OCI-LY7 (cell line): ENCODE data around the gene RAB15. TPM values are rescaled to one million over a fixed set of nuclear protein-coding genes. Genes with fewer than 3 reads are reported as not detected.
A peak's percentile ranks its signal among the peaks of the same experiment; 100 is the strongest.

ENCODE experiments used
- BruUV-seq: library from RNA; stranded (reverse); fragments of 400-500 nt; replicated peaks from 2 replicates; lab custom pipeline; 2021; lab: Mats Ljungman, UMichigan
- CTCF ChIA-PET: fragments of 300-600 bp; sonication (Branson Sonifier 250); formaldehyde crosslinking; loops from one replicate; lab custom pipeline; 2022; ENCODE audit warnings: antibody characterized with exemption; ENCODE audit not compliant: unreplicated experiment; lab: Charles Lee
- POLR2A ChIA-PET: fragments of 300-600 bp; sonication (Branson Sonifier 250); formaldehyde crosslinking; loops from one replicate; lab custom pipeline; 2022; ENCODE audit warnings: antibody characterized with exemption; lab: Charles Lee
- DNase-seq: peaks from one replicate; pipeline ENCODE4 v3.0.0-alpha.2; 2015; ENCODE audit warnings: low spot score
- H2AFZ ChIP-seq: fragments of 200-600 bp; sonication (generic), shearing (Covaris generic); 2 replicates; pipeline ENCODE4 v1.6.1; 2014; ENCODE audit warnings: mild to moderate bottlenecking, antibody characterized with exemption, low read length, moderate library complexity
- H3K27ac ChIP-seq: fragments of 200-600 bp; sonication (generic); 2 replicates; pipeline ENCODE4 v1.5.1; 2014; ENCODE audit warnings: mixed run types, low read depth, mild to moderate bottlenecking, moderate library complexity, low read length, inconsistent platforms; ENCODE audit not compliant: poor library complexity, severe bottlenecking
- H3K36me3 ChIP-seq: fragments of 200-600 bp; sonication (generic); 2 replicates; pipeline ENCODE4 v1.6.1; 2014; ENCODE audit warnings: mild to moderate bottlenecking, antibody characterized with exemption, low read length, moderate library complexity, mixed read lengths; ENCODE audit not compliant: insufficient read depth
- H3K4me1 ChIP-seq: fragments of 200-600 bp; sonication (generic); 2 replicates; pipeline ENCODE4 v1.5.1; 2014; ENCODE audit warnings: mild to moderate bottlenecking, low read length; ENCODE audit not compliant: insufficient read depth, poor library complexity, severe bottlenecking
- H3K4me2 ChIP-seq: fragments of 200-600 bp; sonication (generic); 2 replicates; pipeline ENCODE4 v1.6.1; 2014; ENCODE audit warnings: mild to moderate bottlenecking, low read length
- H3K4me3 ChIP-seq: fragments of 200-600 bp; sonication (generic); 2 replicates; pipeline ENCODE4 v1.5.1; 2014; ENCODE audit warnings: mild to moderate bottlenecking, low read depth, low read length; ENCODE audit not compliant: poor library complexity, severe bottlenecking
- H3K79me2 ChIP-seq: fragments of 200-600 bp; sonication (generic); 2 replicates; pipeline ENCODE4 v1.6.1; 2016; ENCODE audit warnings: low read depth, mild to moderate bottlenecking, low read length, moderate library complexity, mixed read lengths; ENCODE audit not compliant: insufficient read depth
- H3K9me2 ChIP-seq: fragments of 200-600 bp; sonication (generic); 2 replicates; pipeline ENCODE4 v1.6.1; 2016; ENCODE audit warnings: mild to moderate bottlenecking, low read length, mixed read lengths; ENCODE audit not compliant: insufficient read depth
- H3K9me3 ChIP-seq: fragments of 200-600 bp; sonication (generic); 2 replicates; pipeline ENCODE4 v1.6.1; 2014; ENCODE audit warnings: mild to moderate bottlenecking, mixed run types, low read length, mixed read lengths
- H4K20me1 ChIP-seq: fragments of 200-600 bp; sonication (generic); 2 replicates; pipeline ENCODE4 v1.6.1; 2014; ENCODE audit warnings: mild to moderate bottlenecking, antibody characterized with exemption, low read length, moderate library complexity, mixed read lengths; ENCODE audit not compliant: insufficient read depth
- EZH2phosphoT487 ChIP-seq: fragments of 200-600 bp; sonication (generic); IDR thresholded peaks from 2 replicates; pipeline ENCODE4 v1.6.1; 2018; ENCODE audit warnings: low read depth, borderline replicate concordance, mild to moderate bottlenecking, mixed run types, antibody characterized with exemption, low read length, moderate library complexity, mixed read lengths
- intact Hi-C: fragments of 100-400 bp; cut with micrococcal nuclease; formaldehyde crosslinking; loops from one replicate; pipeline ENCODE4 v1.10.0; 2022; ENCODE audit not compliant: unreplicated experiment
- total RNA-seq, 2 experiments: library from RNA; depleted of rRNA in 1 of 2; stranded (reverse); fragments of >200 nt in 1 of 2; shearing (Covaris generic) in 1 of 2; gene quantifications; 2 replicates each; pipeline ENCODE4 v1.2.3, GENCODE V29; 2014 to 2022
- TF ChIP-seq, protein P1 (sequence below): fragments of 200-600 bp; sonication (generic); conservative IDR thresholded peaks from 2 replicates; pipeline ENCODE4 v1.5.1; 2014; ENCODE audit warnings: mild to moderate bottlenecking, antibody characterized with exemption, low read length, moderate library complexity, mixed read lengths

RAB15 gene
- total RNA-seq, 2 experiments from 2014 or later, result 0.38 TPM; not detected in 1

GRCh38 chr14:64990939-64991338, 18.8 kb upstream of the RAB15 start:
- Histone ChIP-seq H4K20me1 (no peaks in the 10 kb centered on the region), H3K4me3 (no peak overlapping the region), H3K9me2 (no peaks in the 10 kb centered on the region), H3K36me3 (peaks cover 5% of the 10 kb centered on the region; the same call in 1 of the 2 replicates), H2AFZ (no peak overlapping the region), H3K4me2 (no peak overlapping the region), H3K4me1 (peaks cover 24% of the 10 kb centered on the region), H3K27ac (no peak overlapping the region), H3K9me3 (no peaks in the 10 kb centered on the region), H3K79me2 (peaks cover 21% of the 10 kb centered on the region; the same call in 1 of the 2 replicates)
- intact Hi-C loops, result no loop called here
- CTCF ChIA-PET, result no interaction called here
- TF ChIP-seq, protein P1, sequence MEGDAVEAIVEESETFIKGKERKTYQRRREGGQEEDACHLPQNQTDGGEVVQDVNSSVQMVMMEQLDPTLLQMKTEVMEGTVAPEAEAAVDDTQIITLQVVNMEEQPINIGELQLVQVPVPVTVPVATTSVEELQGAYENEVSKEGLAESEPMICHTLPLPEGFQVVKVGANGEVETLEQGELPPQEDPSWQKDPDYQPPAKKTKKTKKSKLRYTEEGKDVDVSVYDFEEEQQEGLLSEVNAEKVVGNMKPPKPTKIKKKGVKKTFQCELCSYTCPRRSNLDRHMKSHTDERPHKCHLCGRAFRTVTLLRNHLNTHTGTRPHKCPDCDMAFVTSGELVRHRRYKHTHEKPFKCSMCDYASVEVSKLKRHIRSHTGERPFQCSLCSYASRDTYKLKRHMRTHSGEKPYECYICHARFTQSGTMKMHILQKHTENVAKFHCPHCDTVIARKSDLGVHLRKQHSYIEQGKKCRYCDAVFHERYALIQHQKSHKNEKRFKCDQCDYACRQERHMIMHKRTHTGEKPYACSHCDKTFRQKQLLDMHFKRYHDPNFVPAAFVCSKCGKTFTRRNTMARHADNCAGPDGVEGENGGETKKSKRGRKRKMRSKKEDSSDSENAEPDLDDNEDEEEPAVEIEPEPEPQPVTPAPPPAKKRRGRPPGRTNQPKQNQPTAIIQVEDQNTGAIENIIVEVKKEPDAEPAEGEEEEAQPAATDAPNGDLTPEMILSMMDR, result no peak
- TF ChIP-seq EZH2phosphoT487, result no peak
- BruUV-seq, result no TSS peak
- no peak for DNase-seq
- POLR2A ChIA-PET, result interaction anchor here (0.6 kb wide), 1 partner anchor 1228 kb away, joined by 3 read pairs; no protein-coding TSS in a partner anchor

DNA sequence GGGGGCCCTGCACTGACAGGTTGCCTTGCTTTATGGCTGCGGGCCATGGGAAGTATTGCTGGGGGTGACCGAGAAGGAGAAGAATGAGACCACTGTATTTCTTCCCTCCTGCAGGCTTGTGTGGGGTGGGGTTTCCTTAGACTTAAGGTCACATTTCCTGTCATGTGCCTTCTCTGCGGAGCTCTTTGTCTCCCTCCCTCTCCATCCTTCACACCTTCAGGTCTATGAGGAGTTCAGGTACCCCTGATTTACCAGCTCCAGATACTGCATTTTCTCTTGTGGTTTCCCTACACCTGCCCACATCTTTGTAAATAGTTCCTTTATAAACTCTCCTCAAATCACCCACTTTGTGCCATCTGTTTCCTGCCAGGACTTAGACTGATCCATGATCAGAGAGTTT, 18.2 kb upstream of the RAB15 start:
- Histone ChIP-seq H3K79me2 (peaks cover 21% of the 10 kb centered on the region; the same call in 1 of the 2 replicates), H2AFZ (no peak overlapping the region), H3K4me3 (no peak overlapping the region), H3K27ac (no peak overlapping the region), H3K9me2 (no peaks in the 10 kb centered on the region), H3K4me1 (peaks cover 27% of the 10 kb centered on the region), H3K36me3 (peaks cover 5% of the 10 kb centered on the region; the same call in 1 of the 2 replicates), H4K20me1 (no peaks in the 10 kb centered on the region), H3K9me3 (no peaks in the 10 kb centered on the region), H3K4me2 (no peak overlapping the region; the same call in 1 of the 2 replicates)
- POLR2A ChIA-PET, result interaction anchor here (1.5 kb wide), 1 partner anchor 8 kb away, joined by 4 read pairs; no protein-coding TSS in a partner anchor
- BruUV-seq, result no TSS peak
- CTCF ChIA-PET, result interaction anchor here (0.6 kb wide), 1 partner anchor 486 kb away, joined by 4 read pairs; no protein-coding TSS in a partner anchor
- DNase-seq, result no peak
- TF ChIP-seq, protein P1, result no peak
- TF ChIP-seq EZH2phosphoT487, result no peak
- intact Hi-C loops, result no loop called here

DNA sequence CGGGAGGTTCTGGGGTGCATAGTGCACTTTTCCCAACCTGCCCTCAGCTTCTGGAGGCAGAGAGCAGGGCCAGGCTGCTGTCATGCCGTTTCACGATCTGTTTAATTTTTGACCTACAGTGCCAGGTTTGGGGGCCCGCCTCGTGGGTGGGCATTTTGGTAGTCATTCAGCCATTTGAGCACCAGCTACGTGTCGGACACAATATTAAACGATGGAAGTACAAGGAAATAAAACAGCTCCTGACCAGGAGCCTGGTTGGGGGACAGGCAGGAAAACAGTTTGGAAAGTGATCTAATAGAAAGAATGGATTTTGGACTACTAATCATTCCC, 15.3 kb upstream of the RAB15 start:
- Histone ChIP-seq H3K4me2 (peak overlapping the region; percentile 94), H3K9me3 (no peaks in the 10 kb centered on the region), H3K9me2 (no peaks in the 10 kb centered on the region), H2AFZ (peak overlapping the region; percentile 97), H3K27ac (peak overlapping the region; percentile 60), H4K20me1 (no peaks in the 10 kb centered on the region), H3K4me3 (peak overlapping the region; percentile 82), H3K79me2 (peaks cover 21% of the 10 kb centered on the region; the same call in 1 of the 2 replicates), H3K36me3 (peaks cover 5% of the 10 kb centered on the region; the same call in 1 of the 2 replicates), H3K4me1 (peaks cover 25% of the 10 kb centered on the region)
- TF ChIP-seq, protein P1, result no peak
- TF ChIP-seq EZH2phosphoT487, result no peak
- POLR2A ChIA-PET, result interaction anchor here (0.8 to 1.9 kb wide), 3 partner anchors 11 to 111 kb away, joined by 3 to 5 read pairs (median 3); no protein-coding TSS in a partner anchor
- intact Hi-C loops, result loop anchor here (2.0 to 10.0 kb wide), 3 partner anchors 115 to 837 kb away; partner anchors contain the start of gene MAX
- DNase-seq, result no peak
- CTCF ChIA-PET, result no interaction called here
- BruUV-seq, result no TSS peak
